GM18520 (cell line): ENCODE results near the gene PIK3R5.
"Not testable (repeated sequence)": the region's sequence is repeated elsewhere in the genome, so short reads cannot be mapped to it uniquely, and the experiment has no call there.

Experiments
- ATAC-seq: cut with Tn5 transposase; IDR thresholded peaks from one replicate; pipeline ENCODE4 v1.9.1; 2021; ENCODE audit not compliant: unreplicated experiment

Gene PIK3R5

DNA sequence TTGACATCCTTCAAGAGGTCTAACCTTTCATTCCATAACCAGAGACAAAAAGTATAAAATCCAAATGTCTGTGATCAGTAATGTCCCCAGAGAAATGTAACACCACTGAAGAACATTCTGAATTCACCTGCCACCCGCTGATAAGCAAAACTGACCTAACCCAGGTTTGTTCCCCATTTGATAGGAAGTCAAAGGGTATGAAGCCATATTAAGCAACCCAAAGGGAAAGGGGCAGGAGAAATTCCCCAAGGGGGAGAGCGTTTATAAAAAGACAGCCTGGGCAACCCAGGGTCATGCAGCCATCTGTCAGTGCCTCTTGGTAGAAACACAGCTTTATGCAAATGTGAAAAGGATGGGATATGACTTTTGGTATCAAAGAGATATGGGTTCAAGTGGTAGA, 67.4 kb downstream of the PIK3R5 start:
- ATAC-seq, result no peak

- no peak for ATAC-seq
Observed at GRCh38 chr17:8896641-8897635, 68.6 kb downstream of the PIK3R5 start.

DNA sequence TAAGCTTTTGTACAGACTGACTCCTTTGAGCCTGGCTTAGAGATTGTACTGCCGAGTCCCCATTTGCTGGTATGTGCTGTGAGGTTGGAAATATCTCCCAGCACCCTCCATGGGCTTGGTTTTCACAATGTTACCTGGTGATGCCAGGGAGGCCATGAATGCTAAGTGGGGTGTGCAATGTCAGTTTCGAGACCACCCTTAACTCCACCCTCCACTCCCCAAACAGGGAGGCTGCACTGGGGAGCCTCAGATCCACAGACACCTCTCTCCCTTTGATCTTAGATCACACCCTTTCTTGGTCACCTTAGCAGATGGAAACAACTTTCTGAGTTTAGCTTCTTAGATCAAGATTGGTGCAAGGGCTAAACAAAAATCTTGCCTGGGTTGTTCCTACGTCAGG, 69.4 kb downstream of the PIK3R5 start:
- no peak for ATAC-seq

DNA sequence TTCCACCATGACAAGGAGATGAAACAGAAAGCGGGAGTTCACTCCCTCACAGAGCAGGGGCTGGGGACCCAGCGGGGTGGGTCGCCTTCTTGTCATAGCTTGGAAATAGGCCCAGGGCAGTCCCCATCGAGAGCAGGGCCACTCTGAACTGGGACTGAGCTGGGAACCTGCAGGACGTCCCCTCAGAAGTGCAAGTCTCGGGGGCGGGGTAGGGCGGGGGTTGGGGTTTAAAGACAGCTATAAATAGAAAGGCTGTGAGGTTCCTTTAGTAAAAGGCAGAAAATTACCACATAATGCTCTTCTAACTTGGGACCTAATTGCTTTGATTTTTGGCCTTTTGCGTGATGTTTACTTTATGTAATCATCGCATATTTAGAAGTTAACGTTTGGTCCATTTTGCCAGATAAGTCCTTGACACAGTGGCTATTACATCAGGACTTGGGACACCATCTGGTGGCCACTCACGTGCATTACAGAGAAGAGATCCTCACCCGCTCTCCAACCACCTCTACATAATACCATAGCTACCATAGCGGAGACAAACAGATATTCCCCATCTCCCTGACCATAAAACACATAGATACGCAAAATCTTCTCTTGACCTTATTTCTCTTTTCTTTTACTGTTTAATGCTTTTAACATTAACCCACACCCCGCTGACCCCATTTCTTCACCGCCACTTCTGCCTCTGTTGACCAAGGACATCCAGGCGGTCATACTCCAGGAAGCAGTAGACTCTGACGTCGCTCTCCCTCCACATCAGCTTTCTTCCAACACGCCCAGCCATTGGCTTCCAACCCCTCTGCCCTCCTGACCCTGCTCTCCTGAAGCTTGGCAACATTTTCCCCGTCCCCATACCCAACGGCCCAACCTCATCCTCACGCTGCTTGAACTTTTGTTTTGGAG, 70.6 kb downstream of the PIK3R5 start:
- ATAC-seq, result no peak

DNA sequence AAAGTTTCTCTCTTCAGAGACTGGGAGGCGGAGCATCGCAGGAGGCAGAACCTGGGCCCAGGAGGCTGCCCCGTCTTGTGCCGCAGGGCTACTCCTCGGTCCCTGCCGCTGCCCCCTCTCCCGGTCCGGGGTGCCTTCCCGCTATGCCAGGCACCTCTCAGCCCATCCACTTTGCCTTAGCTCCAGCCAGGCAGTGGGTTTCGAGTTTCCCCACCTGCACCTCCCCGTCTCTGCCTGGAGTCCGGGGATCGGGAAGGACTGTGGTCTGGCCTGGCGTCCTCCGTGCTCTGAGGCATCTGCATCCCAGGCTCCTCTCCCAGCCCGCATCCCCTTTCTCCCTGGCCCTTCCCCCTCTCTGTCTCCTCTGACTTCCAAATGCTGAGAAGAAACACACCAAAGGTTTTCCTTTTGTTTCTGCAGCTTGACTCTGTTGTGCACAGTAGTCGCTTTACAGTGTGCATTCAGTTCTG, 71.3 kb downstream of the PIK3R5 start:
- ATAC-seq, result no peak

DNA sequence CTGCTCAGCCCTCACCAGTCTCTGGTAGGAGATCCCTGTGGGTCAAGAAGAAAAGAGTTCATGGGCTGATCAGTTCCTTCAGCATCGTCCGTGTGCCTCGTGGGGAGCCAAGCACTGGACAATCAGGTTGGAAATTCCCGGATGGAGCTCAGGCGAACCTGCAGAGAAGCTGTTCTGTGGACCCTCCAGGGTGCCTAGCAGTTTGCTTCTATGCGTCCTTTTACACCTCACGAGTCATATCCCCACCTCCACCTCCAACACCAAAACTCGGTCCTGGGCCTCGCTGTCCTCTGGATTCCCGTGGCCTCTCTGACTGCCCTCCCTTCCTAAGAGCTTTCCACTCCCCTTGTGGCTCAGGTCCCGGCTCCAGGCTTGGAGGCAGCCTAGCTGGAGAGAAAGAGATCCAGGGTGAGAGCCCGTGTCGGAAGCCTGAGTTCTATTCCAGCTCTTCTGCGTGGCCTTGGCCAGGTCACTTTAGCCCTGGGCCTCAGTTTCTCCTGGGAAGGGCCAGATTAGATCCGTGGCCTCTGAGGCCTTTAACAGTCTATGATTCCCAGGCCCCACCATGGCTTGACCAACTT, 71.8 kb downstream of the PIK3R5 start:
- ATAC-seq, result no peak

DNA sequence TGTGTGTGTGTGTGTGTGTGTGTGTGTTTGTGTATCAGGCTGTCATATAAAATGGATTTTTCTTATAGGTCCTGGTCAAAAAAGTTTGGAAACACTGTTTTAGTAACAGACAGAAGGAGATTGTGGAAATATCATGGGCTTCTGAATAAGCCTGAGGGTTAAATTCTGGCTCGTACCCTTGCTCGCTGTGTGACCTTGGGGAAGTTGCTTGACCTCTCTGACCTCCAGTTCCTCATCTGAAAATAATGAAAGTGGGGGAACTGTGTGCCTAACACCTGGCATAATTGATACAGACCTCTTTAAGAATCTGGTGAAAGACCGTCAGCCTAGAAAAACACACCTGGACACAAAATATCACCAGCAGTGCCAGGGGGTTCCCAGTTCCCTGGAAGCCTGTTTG, 72.4 kb downstream of the PIK3R5 start:
- ATAC-seq, result no peak

DNA sequence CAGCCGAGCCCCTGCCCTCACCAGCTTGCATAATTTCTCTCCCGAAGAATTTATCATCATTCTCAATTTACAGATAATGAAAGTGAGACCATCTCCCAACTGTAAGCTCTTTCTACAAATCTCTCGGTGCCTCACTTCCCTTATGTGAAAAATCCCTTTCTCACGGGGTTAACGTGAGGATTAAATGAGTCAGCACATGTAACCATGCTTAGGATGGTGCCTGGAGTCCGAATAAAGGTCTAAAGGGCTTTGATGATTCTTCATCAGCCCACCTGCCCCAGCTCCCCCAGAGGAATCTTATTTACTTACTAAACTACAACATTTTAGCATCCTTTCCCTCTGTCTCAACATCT, 73.2 kb downstream of the PIK3R5 start:
- ATAC-seq, result no peak

GRCh38 chr17:8890671-8891070, 74.8 kb downstream of the PIK3R5 start:
- no peak for ATAC-seq

DNA sequence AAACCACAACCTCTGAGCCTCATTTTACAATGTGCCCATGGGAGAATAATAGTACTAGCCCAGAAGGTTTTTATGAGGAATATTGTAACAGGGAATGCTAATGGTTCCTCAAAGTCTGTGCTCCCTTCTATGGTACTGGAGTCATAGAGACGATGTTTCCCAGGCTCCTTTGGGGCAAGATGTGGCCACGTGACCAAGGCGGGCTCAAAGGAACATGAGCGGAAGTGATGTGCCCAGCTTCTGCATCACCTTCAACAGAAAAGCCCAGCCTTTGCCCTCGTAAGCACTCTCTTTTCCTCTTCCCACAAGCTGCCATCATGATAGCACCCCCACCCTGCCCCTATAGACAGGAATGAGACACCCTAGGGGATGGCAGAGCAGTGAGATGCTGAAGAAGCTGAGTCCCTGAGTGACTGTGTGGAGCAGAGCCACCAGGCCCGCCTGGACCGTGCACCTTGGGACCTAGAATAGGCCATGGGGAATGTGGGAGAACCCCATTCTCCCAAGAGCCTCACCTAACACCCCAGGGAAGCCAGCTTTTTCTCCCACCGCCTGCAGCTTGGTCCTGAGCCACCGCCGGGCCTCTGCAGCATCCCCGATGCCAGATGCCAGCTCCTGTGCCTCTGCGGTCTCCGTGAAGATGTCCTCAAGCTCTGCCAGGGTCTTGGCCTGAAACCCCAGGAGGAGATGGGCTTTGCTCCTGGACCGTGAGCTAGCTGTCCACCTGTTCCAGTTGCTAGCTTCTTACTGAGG, 75.9 kb downstream of the PIK3R5 start:
- ATAC-seq, result no peak

- ATAC-seq, result no peak
Observed at GRCh38 chr17:8888704-8889302, 76.7 kb downstream of the PIK3R5 start.

DNA sequence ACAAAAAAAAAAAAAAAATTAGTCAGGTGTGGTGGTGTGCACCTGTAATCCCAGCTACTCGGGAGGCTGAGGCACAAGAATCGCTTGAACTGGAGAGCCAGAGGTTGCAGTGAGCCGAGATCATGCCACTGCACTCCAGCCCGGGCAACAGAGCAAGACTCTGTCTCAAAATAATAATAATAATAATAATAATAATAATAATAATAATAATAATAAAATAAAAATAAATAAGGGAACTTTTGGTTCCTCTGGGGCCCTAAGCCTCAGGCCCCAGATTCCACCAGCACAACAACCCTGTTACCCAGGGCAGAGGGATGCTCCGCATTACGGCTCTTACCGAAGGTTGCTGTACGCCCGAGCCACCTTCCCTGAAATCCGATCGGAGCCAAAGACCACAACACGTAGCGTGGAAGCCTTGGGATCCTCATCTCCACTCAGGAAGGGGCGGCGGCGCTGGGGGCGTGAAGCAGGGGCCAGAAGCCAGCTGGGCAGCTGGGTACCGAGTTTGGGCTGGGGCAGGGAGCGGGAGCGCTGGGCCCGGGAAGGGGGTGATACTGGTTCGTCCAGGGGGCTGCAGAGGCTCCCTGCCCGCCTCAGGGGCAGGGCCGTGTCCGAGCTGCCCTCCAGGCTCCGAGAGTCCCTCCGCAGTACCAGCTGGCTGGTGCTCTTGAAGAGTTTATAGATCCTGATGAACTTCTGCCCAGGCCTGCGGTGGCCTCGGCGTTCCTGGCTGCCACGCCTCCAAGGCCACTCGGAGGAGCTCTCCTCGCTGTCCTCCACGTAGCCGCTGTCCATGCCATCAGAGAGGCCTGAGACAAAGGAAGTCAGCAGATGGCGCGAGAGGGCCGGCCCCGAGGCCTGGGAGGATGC, 77.4 kb downstream of the PIK3R5 start:
- no peak for ATAC-seq

- ATAC-seq, result no peak
Observed at GRCh38 chr17:8887301-8887700, 78.2 kb downstream of the PIK3R5 start.

- no peak for ATAC-seq
Observed at GRCh38 chr17:8885967-8886684, 79.4 kb downstream of the PIK3R5 start.

DNA sequence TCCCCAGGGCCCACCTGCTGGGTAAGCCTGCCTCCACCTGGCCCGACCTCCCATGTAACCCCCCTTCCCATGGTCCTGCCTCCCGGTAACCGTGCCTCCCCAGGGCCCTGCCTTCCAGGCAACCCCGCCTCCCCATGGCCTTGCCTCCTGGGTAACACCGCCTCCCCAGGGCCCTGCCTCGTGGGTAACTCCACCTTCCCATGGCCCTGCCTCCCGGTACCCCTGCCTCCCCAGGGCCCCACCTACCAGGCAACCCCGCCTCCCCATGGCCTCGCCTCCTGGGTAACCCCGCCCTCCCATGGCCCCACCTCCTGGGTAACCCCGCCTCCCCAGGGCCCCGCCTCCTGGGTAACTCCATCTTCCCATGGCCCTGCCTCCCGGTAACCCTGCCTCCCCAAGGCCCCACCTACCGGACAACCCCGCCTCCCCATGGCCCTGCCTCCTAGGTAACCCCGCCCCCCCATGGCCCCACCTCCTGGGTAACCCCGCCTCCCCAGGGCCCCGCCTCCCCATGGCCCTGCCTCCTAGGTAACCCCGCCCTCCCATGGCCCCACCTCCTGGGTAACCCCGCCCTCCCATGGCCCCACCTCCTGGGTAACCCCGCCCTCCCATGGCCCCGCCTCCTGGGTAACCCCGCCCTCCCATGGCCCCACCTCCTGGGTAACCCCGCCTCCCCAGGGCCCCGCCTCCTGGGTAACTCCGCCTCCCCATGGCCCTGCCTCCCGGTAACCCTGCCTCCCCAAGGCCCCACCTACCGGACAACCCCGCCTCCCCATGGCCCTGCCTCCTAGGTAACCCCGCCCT, 80.1 kb downstream of the PIK3R5 start:
- ATAC-seq, result not testable (repeated sequence)

DNA sequence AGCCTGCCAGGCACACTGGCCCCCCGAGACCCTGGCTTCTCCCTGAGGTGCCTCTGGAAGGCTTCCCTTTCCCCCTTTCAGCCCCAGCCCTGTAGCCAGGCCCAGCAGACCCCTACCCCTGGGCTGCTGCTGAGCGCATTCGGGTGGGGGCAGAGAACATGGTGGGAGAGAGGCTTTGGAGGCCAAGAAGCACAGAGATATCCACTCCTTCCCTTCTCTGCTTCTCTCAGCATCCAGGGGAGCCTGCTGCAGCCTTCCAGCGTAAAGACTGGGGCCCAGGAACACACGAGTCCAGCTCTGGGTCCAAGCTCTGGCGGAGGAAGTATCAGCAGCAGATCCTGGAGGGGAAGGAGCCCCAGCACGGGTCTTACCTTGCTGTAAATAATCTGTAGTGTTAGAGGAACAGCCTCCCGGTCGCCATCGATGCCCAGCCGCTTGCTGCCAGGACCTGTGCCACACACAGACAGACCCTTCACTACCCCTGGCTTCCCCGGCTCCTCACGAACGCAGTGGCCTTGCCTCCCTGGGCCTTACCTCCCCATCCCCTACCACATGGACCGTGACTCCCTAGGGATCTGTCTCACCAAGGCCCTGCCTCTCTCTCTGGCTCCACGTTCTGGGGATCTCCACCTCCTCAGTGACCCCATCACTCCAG, 81.0 kb downstream of the PIK3R5 start:
- ATAC-seq, result no peak

DNA sequence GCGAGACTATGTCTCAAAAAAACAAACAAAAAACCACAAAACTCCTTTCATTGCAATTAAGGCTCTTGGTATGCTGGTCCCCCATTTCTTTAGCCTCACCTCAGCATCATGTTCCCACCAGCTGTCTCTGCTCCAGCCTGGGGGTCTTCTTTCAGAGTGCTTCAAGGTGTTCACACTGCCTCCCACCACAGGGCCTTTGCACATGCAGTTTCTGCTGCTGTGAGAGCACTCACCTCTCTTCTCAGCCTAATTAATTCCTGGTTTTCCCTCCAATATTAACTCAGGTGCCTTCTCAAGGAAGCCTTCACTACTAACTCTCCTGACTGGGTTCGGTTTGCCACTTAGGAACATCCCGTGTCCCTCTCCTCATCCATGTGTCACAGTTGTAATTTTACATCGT, 82.2 kb downstream of the PIK3R5 start:
- ATAC-seq, result no peak
